ENCODE results near the gene INAVA. TPM values are rescaled to one million over a fixed set of nuclear protein-coding genes. Genes with fewer than 3 reads are reported as not detected.

The INAVA gene
- polyA plus RNA-seq, 1 experiment: 0.16 TPM

GRCh38 chr1:200869753-200870391 is 24.8 kb upstream of the INAVA start:
- no peak for TF ChIP-seq CTCF (IDR thresholded peaks at IDR 0.05; ENCODE audit: low read depth, low read length)
- ChIA-PET POLR2A (no interaction called here), CTCF (no interaction called here)
- Histone ChIP-seq H3K27me3 (ENCODE audit: control insufficient read depth, insufficient read depth, low read length) (peaks cover 37% of the 10 kb centered on the region), H3K27ac (ENCODE audit: low read depth, low read length) (no peak overlapping the region), H3K4me3 (ENCODE audit: low read depth, low read length) (no peak overlapping the region), H3K9me3 (ENCODE audit: control insufficient read depth, insufficient read depth, low read length) (peaks cover 3% of the 10 kb centered on the region; the same call in 1 of the 2 replicates)
- DNase-seq (ENCODE audit: low read depth, low spot score): no peak

- H3K27me3 ChIP-seq (ENCODE audit: control insufficient read depth, insufficient read depth, low read length): peaks cover 61% of the 10 kb centered on the region
- CTCF ChIA-PET: no interaction called here
- POLR2A ChIA-PET: no interaction called here
- DNase-seq (ENCODE audit: low read depth, low spot score): no peak
- H3K4me3 ChIP-seq (ENCODE audit: low read depth, low read length): peak within 1 kb of the TSS; percentile 25; the same call in 1 of the 2 replicates
- no peak within 1 kb of the TSS for H3K27ac ChIP-seq (ENCODE audit: low read depth, low read length)
- no peak for TF ChIP-seq CTCF (IDR thresholded peaks at IDR 0.05; ENCODE audit: low read depth, low read length)
- peaks cover 3% of the 10 kb centered on the region; the same call in 1 of the 2 replicates for H3K9me3 ChIP-seq (ENCODE audit: control insufficient read depth, insufficient read depth, low read length)
Measured at GRCh38 chr1:200872446-200873115, 22.1 kb upstream of the INAVA start, which contains the start of gene GPR25. Gene GPR25, plus strand, starts transcription at chr1:200872981. Its CDS starts 57 bp downstream, at chr1:200873038.

- DNase-seq (ENCODE audit: low read depth, low spot score): no peak
- Histone ChIP-seq H3K27ac (ENCODE audit: low read depth, low read length) (no peak overlapping the region), H3K4me3 (ENCODE audit: low read depth, low read length) (peak overlapping the region; percentile 25; the same call in 1 of the 2 replicates), H3K27me3 (ENCODE audit: control insufficient read depth, insufficient read depth, low read length) (peaks cover 64% of the 10 kb centered on the region), H3K9me3 (ENCODE audit: control insufficient read depth, insufficient read depth, low read length) (peaks cover 3% of the 10 kb centered on the region; the same call in 1 of the 2 replicates)
- no peak for TF ChIP-seq CTCF (IDR thresholded peaks at IDR 0.05; ENCODE audit: low read depth, low read length)
- CTCF ChIA-PET: no interaction called here
- POLR2A ChIA-PET: no interaction called here
Measured at GRCh38 chr1:200873116-200873670, 21.5 kb upstream of the INAVA start.

- Histone ChIP-seq H3K9me3 (ENCODE audit: control insufficient read depth, insufficient read depth, low read length) (peaks cover 3% of the 10 kb centered on the region; the same call in 1 of the 2 replicates), H3K27me3 (ENCODE audit: control insufficient read depth, insufficient read depth, low read length) (peaks cover 67% of the 10 kb centered on the region), H3K4me3 (ENCODE audit: low read depth, low read length) (peak overlapping the region; percentile 25; the same call in 1 of the 2 replicates), H3K27ac (ENCODE audit: low read depth, low read length) (no peak overlapping the region)
- CTCF ChIA-PET: no interaction called here
- no peak for TF ChIP-seq CTCF (IDR thresholded peaks at IDR 0.05; ENCODE audit: low read depth, low read length)
- DNase-seq (ENCODE audit: low read depth, low spot score): no peak
- POLR2A ChIA-PET: no interaction called here
Measured at GRCh38 chr1:200873671-200874397, 20.9 kb upstream of the INAVA start.
